ENCODE data around the gene MGMT.

GRCh38 chr10:129727071-129727470, 260.0 kb downstream of the MGMT start:
- TF ChIP-seq CTCF (conservative IDR thresholded peaks at IDR 0.05 in 1 of 2, IDR thresholded peaks at IDR 0.05 in 1 of 2; ENCODE audit: low read depth in 1 of 2, low read length in 2 of 2) (no peak), EZH2 (IDR thresholded peaks at IDR 0.05; ENCODE audit: low read length, missing control alignments) (no peak)

All from fibroblast of lung (primary cell).